HepG2 (cell line): Measurements from ENCODE around the gene BTBD6. TPM values are rescaled to one million over a fixed set of nuclear protein-coding genes. Genes with fewer than 3 reads are reported as not detected.

ENCODE experiments used
- ATAC-seq: fragments of 200-7000 bp; cut with Tn5 transposase; 3 replicates; pipeline ENCODE4 v1.9.1; 2020; ENCODE audit warnings: mild to moderate bottlenecking, moderate library complexity
- BruUV-seq: library from RNA; stranded (reverse); fragments of 400-500 nt; replicated peaks from 2 replicates; lab custom pipeline; 2021; lab: Mats Ljungman, UMichigan
- CTCF ChIA-PET: fragments of 300-600 bp; formaldehyde crosslinking; extraction: SDS; loops from one replicate; lab custom pipeline; 2021; ENCODE audit warnings: low total read pairs, inconsistent platforms, low intra/inter-chr PET ratio; lab: Yijun Ruan, JAX
- POLR2A ChIA-PET: fragments of 350-600 bp; sonication (Branson Sonifier 250); formaldehyde crosslinking; loops from one replicate; lab custom pipeline; 2020; ENCODE audit warnings: antibody characterized with exemption, inconsistent platforms; lab: Yijun Ruan, JAX
- DNase-seq: peaks from one replicate; pipeline ENCODE4 v3.0.0-alpha.2; 2015; ENCODE audit warnings: low spot score
- FAIRE-seq: peaks from 3 replicates; lab custom pipeline; 2011; peaks lifted over from hg19 to GRCh38; lab: Jason Lieb, UNC
- H2AFZ ChIP-seq: one replicate; pipeline ENCODE4 v1.6.1; 2011; ENCODE audit warnings: low read length, inconsistent platforms
- H3K27ac ChIP-seq: fragments of 300-600 bp; 3 replicates; pipeline ENCODE4 v1.8.0; 2011; ENCODE audit warnings: mixed run types, mild to moderate bottlenecking, mixed read lengths, low read length, inconsistent platforms; ENCODE audit not compliant: insufficient read depth; ENCODE audit errors: extremely low read length
- H3K27me3 ChIP-seq, 2 experiments: fragments of 200-600 bp in 1 of 2; 2 replicates in 1 of 2; 3 replicates in 1 of 2; pipeline versions ENCODE4 v1.6.0 to v1.8.0; 2011; ENCODE audit warnings: low read length in 2 of 2, mild to moderate bottlenecking in 2 of 2, moderate library complexity in 2 of 2, inconsistent platforms in 1 of 2; ENCODE audit not compliant: insufficient read depth in 2 of 2, control insufficient read depth in 1 of 2
- H3K36me3 ChIP-seq, 2 experiments: fragments of 200-600 bp in 1 of 2; replicated peaks in 1 of 2; 2 replicates in 1 of 2; 3 replicates in 1 of 2; pipeline versions ENCODE4 v1.5.1 to v1.8.0; 2011; ENCODE audit warnings: low read length in 2 of 2, inconsistent platforms in 1 of 2; ENCODE audit not compliant: insufficient read depth in 2 of 2, control insufficient read depth in 1 of 2
- H3K4me1 ChIP-seq: 2 replicates; pipeline ENCODE4 v1.5.1; 2012; ENCODE audit warnings: low read length, inconsistent platforms; ENCODE audit not compliant: insufficient read depth
- H3K4me2 ChIP-seq: 2 replicates; pipeline ENCODE4 v1.6.0; 2011; ENCODE audit warnings: low read depth, low read length, inconsistent platforms
- H3K4me3 ChIP-seq, 3 experiments: fragments of 200-600 bp in 1 of 3; sonication (generic), shearing (Covaris generic) in 1 of 3; replicated peaks in 1 of 3; 2 replicates each; pipeline ENCODE4 v1.5.1; 2011 to 2016; ENCODE audit warnings: low read length in 3 of 3, inconsistent platforms in 2 of 3, low read depth in 2 of 3, mild to moderate bottlenecking in 2 of 3, control low read depth in 1 of 3, mixed read lengths in 1 of 3; ENCODE audit not compliant: insufficient read depth in 1 of 3
- H3K79me2 ChIP-seq: one replicate; pipeline ENCODE4 v1.6.1; 2011; ENCODE audit warnings: low read length, inconsistent platforms; ENCODE audit not compliant: insufficient read depth
- H3K9ac ChIP-seq: 2 replicates; pipeline ENCODE4 v1.6.0; 2011; ENCODE audit warnings: mild to moderate bottlenecking, low read depth, low read length, inconsistent platforms; ENCODE audit not compliant: insufficient read depth
- H3K9me3 ChIP-seq: 2 replicates; pipeline ENCODE4 v1.5.1; 2012; ENCODE audit warnings: mild to moderate bottlenecking, low read length
- H4K20me1 ChIP-seq: 2 replicates; pipeline ENCODE4 v1.6.0; 2011; ENCODE audit warnings: inconsistent platforms, mild to moderate bottlenecking, low read length, moderate library complexity; ENCODE audit not compliant: insufficient read depth
- STAG1 ChIP-seq: sonication (generic); formaldehyde crosslinking; IDR thresholded peaks from 2 replicates; pipeline ENCODE4 v1.4.0; 2020; ENCODE audit warnings: missing genetic modification reagents
- ZNF724P ChIP-seq: sonication (generic); formaldehyde crosslinking; IDR thresholded peaks from 2 replicates; pipeline ENCODE4 v1.8.0; 2022; ENCODE audit warnings: missing genetic modification reagents, borderline replicate concordance
- ZNF766 ChIP-seq: sonication (generic); formaldehyde crosslinking; IDR thresholded peaks from 2 replicates; pipeline ENCODE4 v1.5.0; 2020; ENCODE audit warnings: missing genetic modification reagents, borderline replicate concordance
- WGBS: methylation state at CpG from one replicate; pipeline ENCODE4 v1.1.6; 2017; ENCODE audit warnings: low lambda C conversion rate; 5-methylcytosine and 5-hydroxymethylcytosine counted together
- in situ Hi-C: cut with HindIII; loops from 2 replicates; pipeline ENCODE4 v1.10.0; 2017; ENCODE audit warnings: low pct_unique_long_range_greater_than_20kb; ENCODE audit not compliant: extremely low pct_ligation_motif_present
- intact Hi-C: fragments of 100-400 bp; cut with micrococcal nuclease; formaldehyde crosslinking; loops from one replicate; pipeline ENCODE4 v1.10.0; 2022; ENCODE audit not compliant: unreplicated experiment
- polyA plus RNA-seq, 8 experiments: library from polyadenylated mRNA; depleted of rRNA in 3 of 8; stranded (reverse) in 7 of 8; unstranded in 1 of 8; fragments of >200 nt; fragmentation: Illumina TruSeq in 4 of 8; extraction: Trizol in 4 of 8; gene quantifications; 2 replicates each; pipeline versions ENCODE4 v1.2.1 to v1.2.3, GENCODE V29; 2011 to 2016; ENCODE audit warnings: low read depth in 4 of 8, missing spikeins in 1 of 8, mixed read lengths in 1 of 8; ENCODE audit not compliant: insufficient read depth in 1 of 8
- total RNA-seq, 5 experiments: library from RNA; depleted of rRNA; stranded (reverse); fragments of >200 nt; fragmentation: Illumina TruSeq; extraction: Trizol; gene quantifications; 2 replicates each; pipeline ENCODE4 v1.2.3, GENCODE V29; 2016; ENCODE audit warnings: low read depth in 1 of 5
- TF ChIP-seq, protein P1 (sequence below): sonication (generic); formaldehyde crosslinking; IDR thresholded peaks from 2 replicates; pipeline ENCODE4 v1.4.0; 2020; ENCODE audit warnings: missing genetic modification reagents, borderline replicate concordance
- TF ChIP-seq, protein P2 (sequence below): sonication (generic); formaldehyde crosslinking; IDR thresholded peaks from 2 replicates; pipeline ENCODE4 v1.5.0; 2020; ENCODE audit warnings: mild to moderate bottlenecking, missing genetic modification reagents, moderate library complexity

BTBD6 gene
- total and polyA plus RNA-seq, 2 of the 13 experiments (the other 11 are each of a cell fraction or from before 2014, with no cell fraction given), result not detected

DNA sequence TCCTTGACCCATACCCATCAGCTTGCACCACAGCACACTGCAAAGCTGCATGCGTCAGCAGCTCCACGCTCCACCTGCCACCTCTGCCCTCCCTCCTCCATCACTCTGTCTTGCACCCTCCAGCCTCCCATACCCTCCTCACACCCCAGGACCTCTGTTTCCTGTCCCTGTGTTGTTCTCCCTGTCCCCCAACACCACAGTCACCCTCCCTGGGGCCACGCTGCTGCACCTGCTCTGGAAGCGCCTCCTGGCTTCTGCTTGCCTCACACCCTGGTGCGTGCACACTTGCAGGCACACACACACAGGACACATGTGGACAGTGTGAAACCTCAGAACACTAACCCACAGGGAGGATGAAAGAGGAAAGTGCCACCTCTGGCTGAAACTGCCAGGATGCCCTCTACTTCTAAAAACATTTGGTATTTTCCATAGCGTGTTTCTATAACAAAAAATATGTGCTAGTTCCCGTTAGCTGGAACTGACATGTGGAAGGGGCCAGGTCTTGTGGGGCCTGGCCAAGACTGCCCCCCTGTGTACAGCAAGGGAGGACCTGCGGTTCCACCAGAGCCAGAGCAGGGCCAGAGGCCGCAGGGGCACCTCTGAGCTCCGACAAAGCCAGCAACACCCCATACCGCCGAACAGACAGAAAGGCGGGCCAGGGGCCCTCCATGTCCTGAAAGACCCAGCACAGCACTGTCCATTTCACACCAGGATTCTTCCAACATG lies 42.5 kb downstream of the BTBD6 start:
- Histone ChIP-seq H3K4me2 (no peak overlapping the region), H2AFZ (no peak overlapping the region), H3K9ac (no peak overlapping the region), H3K4me1 (no peaks in the 10 kb centered on the region), H3K27me3 (no peaks in the 10 kb centered on the region), H3K27ac (no peak overlapping the region), H3K9me3 (no peaks in the 10 kb centered on the region), H3K36me3 (peaks cover 0 to 3% of the 10 kb centered on the region in 2 experiments; a peak in 1 of 5 replicates), H3K4me3 (no peak overlapping the region), H4K20me1 (peaks cover 3% of the 10 kb centered on the region; the same call in 1 of the 2 replicates), H3K79me2 (peaks cover 47% of the 10 kb centered on the region)
- no TSS peak for BruUV-seq
- POLR2A ChIA-PET, result no interaction called here
- in situ Hi-C loops (no loop called here), intact Hi-C loops (no loop called here)
- no peak for DNase-seq
- CTCF ChIA-PET, result no interaction called here
- FAIRE-seq, result no peak
- 94% methylated on average over 8 of the region's 13 CpGs for WGBS
- peak; percentile 46 for ATAC-seq
- no peak for TF ChIP-seq ZNF724P (CRISPR knock-in tag)
- TF ChIP-seq, protein P1, sequence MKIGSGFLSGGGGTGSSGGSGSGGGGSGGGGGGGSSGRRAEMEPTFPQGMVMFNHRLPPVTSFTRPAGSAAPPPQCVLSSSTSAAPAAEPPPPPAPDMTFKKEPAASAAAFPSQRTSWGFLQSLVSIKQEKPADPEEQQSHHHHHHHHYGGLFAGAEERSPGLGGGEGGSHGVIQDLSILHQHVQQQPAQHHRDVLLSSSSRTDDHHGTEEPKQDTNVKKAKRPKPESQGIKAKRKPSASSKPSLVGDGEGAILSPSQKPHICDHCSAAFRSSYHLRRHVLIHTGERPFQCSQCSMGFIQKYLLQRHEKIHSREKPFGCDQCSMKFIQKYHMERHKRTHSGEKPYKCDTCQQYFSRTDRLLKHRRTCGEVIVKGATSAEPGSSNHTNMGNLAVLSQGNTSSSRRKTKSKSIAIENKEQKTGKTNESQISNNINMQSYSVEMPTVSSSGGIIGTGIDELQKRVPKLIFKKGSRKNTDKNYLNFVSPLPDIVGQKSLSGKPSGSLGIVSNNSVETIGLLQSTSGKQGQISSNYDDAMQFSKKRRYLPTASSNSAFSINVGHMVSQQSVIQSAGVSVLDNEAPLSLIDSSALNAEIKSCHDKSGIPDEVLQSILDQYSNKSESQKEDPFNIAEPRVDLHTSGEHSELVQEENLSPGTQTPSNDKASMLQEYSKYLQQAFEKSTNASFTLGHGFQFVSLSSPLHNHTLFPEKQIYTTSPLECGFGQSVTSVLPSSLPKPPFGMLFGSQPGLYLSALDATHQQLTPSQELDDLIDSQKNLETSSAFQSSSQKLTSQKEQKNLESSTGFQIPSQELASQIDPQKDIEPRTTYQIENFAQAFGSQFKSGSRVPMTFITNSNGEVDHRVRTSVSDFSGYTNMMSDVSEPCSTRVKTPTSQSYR (CRISPR knock-in tag), result no peak
- no peak for TF ChIP-seq ZNF766
- TF ChIP-seq, protein P2, sequence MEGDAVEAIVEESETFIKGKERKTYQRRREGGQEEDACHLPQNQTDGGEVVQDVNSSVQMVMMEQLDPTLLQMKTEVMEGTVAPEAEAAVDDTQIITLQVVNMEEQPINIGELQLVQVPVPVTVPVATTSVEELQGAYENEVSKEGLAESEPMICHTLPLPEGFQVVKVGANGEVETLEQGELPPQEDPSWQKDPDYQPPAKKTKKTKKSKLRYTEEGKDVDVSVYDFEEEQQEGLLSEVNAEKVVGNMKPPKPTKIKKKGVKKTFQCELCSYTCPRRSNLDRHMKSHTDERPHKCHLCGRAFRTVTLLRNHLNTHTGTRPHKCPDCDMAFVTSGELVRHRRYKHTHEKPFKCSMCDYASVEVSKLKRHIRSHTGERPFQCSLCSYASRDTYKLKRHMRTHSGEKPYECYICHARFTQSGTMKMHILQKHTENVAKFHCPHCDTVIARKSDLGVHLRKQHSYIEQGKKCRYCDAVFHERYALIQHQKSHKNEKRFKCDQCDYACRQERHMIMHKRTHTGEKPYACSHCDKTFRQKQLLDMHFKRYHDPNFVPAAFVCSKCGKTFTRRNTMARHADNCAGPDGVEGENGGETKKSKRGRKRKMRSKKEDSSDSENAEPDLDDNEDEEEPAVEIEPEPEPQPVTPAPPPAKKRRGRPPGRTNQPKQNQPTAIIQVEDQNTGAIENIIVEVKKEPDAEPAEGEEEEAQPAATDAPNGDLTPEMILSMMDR (CRISPR knock-in tag), result peak; percentile 38
- 0 out of 2 replicates have a peak, but pooled peaks have one; percentile 20 for TF ChIP-seq STAG1 (CRISPR knock-in tag)
